K562 (cell line): ENCODE measurements around the gene C13orf46. TPM values are rescaled to one million over a fixed set of nuclear protein-coding genes. Genes with fewer than 3 reads are reported as not detected.

Source experiments
- ATAC-seq: fragments of 200-7000 bp; cut with Tn5 transposase; 3 replicates; pipeline ENCODE4 v1.9.1; 2020; ENCODE audit warnings: moderate library complexity
- BruUV-seq: library from RNA; stranded (reverse); fragments of 400-500 nt; replicated peaks from 2 replicates; lab custom pipeline; 2021; lab: Mats Ljungman, UMichigan
- CTCF ChIA-PET: fragments of 300-600 bp; formaldehyde crosslinking; extraction: SDS; loops from one replicate; lab custom pipeline; 2021; ENCODE audit warnings: low intra/inter-chr PET ratio; lab: Yijun Ruan, JAX
- POLR2A ChIA-PET: fragments of 300-600, 350-650 bp; sonication (Branson Sonifier 250); formaldehyde crosslinking; extraction: SDS; loops from one replicate; lab custom pipeline; 2021; ENCODE audit warnings: antibody characterized with exemption, inconsistent platforms; lab: Yijun Ruan, JAX
- DNase-seq, 4 experiments: peaks; one replicate each; pipeline versions ENCODE4 v3.0.0 to v3.0.0-alpha.2; 2011 to 2018; ENCODE audit warnings: low spot score in 3 of 4, mixed read lengths in 3 of 4; ENCODE audit errors: extremely low read depth in 1 of 4
- FAIRE-seq: peaks from 2 replicates; lab custom pipeline; 2011; peaks lifted over from hg19 to GRCh38; lab: Jason Lieb, UNC
- H2AFZ ChIP-seq: 2 replicates; pipeline ENCODE4 v1.6.0; 2011; ENCODE audit warnings: low read depth, low read length, control low read depth, inconsistent platforms
- H3K27ac ChIP-seq: fragments of 200-600 bp; 3 replicates; pipeline ENCODE4 v1.8.0; 2011; ENCODE audit warnings: low read depth, mild to moderate bottlenecking, control low read depth, inconsistent platforms, low read length, moderate library complexity, mixed read lengths; ENCODE audit errors: extremely low read depth
- H3K27me3 ChIP-seq, 2 experiments: fragments of 300-600 bp in 1 of 2; 2 replicates in 1 of 2; 3 replicates in 1 of 2; pipeline versions ENCODE4 v1.6.0 to v1.8.0; 2011; ENCODE audit warnings: inconsistent platforms in 2 of 2, low read length in 2 of 2, mild to moderate bottlenecking in 1 of 2, mixed read lengths in 1 of 2, moderate library complexity in 1 of 2; ENCODE audit not compliant: control insufficient read depth in 2 of 2, insufficient read depth in 2 of 2
- H3K36me3 ChIP-seq: fragments of 300-600 bp; 3 replicates; pipeline ENCODE4 v1.8.0; 2011; ENCODE audit warnings: mild to moderate bottlenecking, low read length, inconsistent platforms; ENCODE audit not compliant: control insufficient read depth, insufficient read depth
- H3K4me1 ChIP-seq, 2 experiments: fragments of 200-600 bp in 1 of 2; replicated peaks in 1 of 2; 2 replicates in 1 of 2; 3 replicates in 1 of 2; pipeline versions ENCODE4 v1.5.1 to v1.8.0; 2011; ENCODE audit warnings: inconsistent platforms in 2 of 2, low read length in 2 of 2, mild to moderate bottlenecking in 1 of 2, mixed read lengths in 1 of 2, moderate library complexity in 1 of 2; ENCODE audit not compliant: control insufficient read depth in 2 of 2, insufficient read depth in 2 of 2
- H3K4me2 ChIP-seq: 2 replicates; pipeline ENCODE4 v1.6.1; 2011; ENCODE audit warnings: low read length, control low read depth, inconsistent platforms, mixed read lengths; ENCODE audit not compliant: insufficient read depth
- H3K4me3 ChIP-seq: fragments of 200-600 bp; sonication (generic), shearing (Covaris generic); 2 replicates; pipeline ENCODE4 v1.5.1; 2016; ENCODE audit warnings: control low read depth, inconsistent platforms
- H3K79me2 ChIP-seq: fragments of 200-600 bp; 3 replicates; pipeline ENCODE4 v1.8.0; 2011; ENCODE audit warnings: low read length, inconsistent platforms; ENCODE audit not compliant: control insufficient read depth, insufficient read depth
- H3K9ac ChIP-seq, 2 experiments: 2 replicates each; pipeline versions ENCODE4 v1.6.0 to v1.6.1; 2011; ENCODE audit warnings: low read depth in 2 of 2, low read length in 2 of 2, control low read depth in 1 of 2, inconsistent platforms in 1 of 2, mild to moderate bottlenecking in 1 of 2, mixed read lengths in 1 of 2; ENCODE audit not compliant: insufficient read depth in 1 of 2
- H3K9me1 ChIP-seq: one replicate; pipeline ENCODE4 v1.6.0; 2011; ENCODE audit warnings: inconsistent platforms, mild to moderate bottlenecking, low read length, moderate library complexity; ENCODE audit not compliant: control insufficient read depth, insufficient read depth
- H3K9me3 ChIP-seq: replicated peaks from 2 replicates; pipeline ENCODE4 v1.5.1; 2011; ENCODE audit warnings: low read depth, low read length, inconsistent platforms; ENCODE audit not compliant: control insufficient read depth, insufficient read depth
- H4K20me1 ChIP-seq: replicated peaks from 2 replicates; pipeline ENCODE4 v1.6.1; 2011; ENCODE audit warnings: low read length, inconsistent platforms, mixed read lengths; ENCODE audit not compliant: control insufficient read depth, insufficient read depth
- CBX5 ChIP-seq: IDR thresholded peaks from 2 replicates; pipeline ENCODE4 v1.6.1; 2014; ENCODE audit warnings: low read depth, borderline replicate concordance
- GATA2 ChIP-seq: sonication (generic); formaldehyde crosslinking; IDR thresholded peaks from 2 replicates; pipeline ENCODE4 v1.4.0; 2020; ENCODE audit warnings: mild to moderate bottlenecking, missing genetic modification reagents
- HDAC2 ChIP-seq: fragments of 450-650 bp; IDR thresholded peaks from 2 replicates; pipeline ENCODE4 v1.6.1; 2016; ENCODE audit warnings: mild to moderate bottlenecking
- NRF1 ChIP-seq, 2 experiments: fragments of 450-650 bp; IDR thresholded peaks in 1 of 2; conservative IDR thresholded peaks in 1 of 2; 2 replicates each; pipeline ENCODE4 v1.6.1; 2014; ENCODE audit warnings: mild to moderate bottlenecking in 2 of 2
- OTX1 ChIP-seq: fragments of 450-650 bp; formaldehyde crosslinking; IDR thresholded peaks from 2 replicates; pipeline ENCODE4 v1.4.0; 2022; ENCODE audit warnings: mild to moderate bottlenecking
- SMARCA5 ChIP-seq: fragments of 450-650 bp; IDR thresholded peaks from 2 replicates; pipeline ENCODE4 v1.6.1; 2016
- USF2 ChIP-seq: sonication (generic); formaldehyde crosslinking; IDR thresholded peaks from 2 replicates; pipeline ENCODE4 v1.5.0; 2020; ENCODE audit warnings: missing genetic modification reagents
- ZNF696 ChIP-seq: fragments of 250-450 bp; sonication (Bioruptor Pico); conservative IDR thresholded peaks from 2 replicates; pipeline ENCODE4 v1.4.0; 2020; ENCODE audit warnings: mild to moderate bottlenecking, moderate library complexity
- WGBS: fragments of 100-300 bp; shearing (Covaris generic); methylation state at CpG from one replicate; pipeline ENCODE4 v1.1.6; 2016; ENCODE audit warnings: low coverage, mixed read lengths; ENCODE audit not compliant: insufficient coverage; ENCODE audit errors: missing lambda C conversion rate; 5-methylcytosine and 5-hydroxymethylcytosine counted together
- in situ Hi-C: fragments of 300-500 bp; cut with MboI; formaldehyde crosslinking; loops from 4 replicates; pipeline ENCODE4 v1.15.0; 2018; ENCODE audit warnings: inconsistent platforms, mixed read lengths
- intact Hi-C: fragments of 100-400 bp; cut with micrococcal nuclease; formaldehyde crosslinking; loops from 2 replicates; pipeline ENCODE4 v1.14.2; 2022
- polyA plus RNA-seq, 8 experiments: library from polyadenylated mRNA; depleted of rRNA in 4 of 8; stranded (reverse) in 5 of 8; unstranded in 3 of 8; fragments of >200 nt; fragmentation: Nextera tagmentation in 2 of 8; fragmentation: Illumina TruSeq in 1 of 8; extraction: Ambion mirVana in 2 of 8; extraction: Trizol in 1 of 8; gene quantifications; 2 replicates each; pipeline versions ENCODE4 v1.2.1 to v1.2.3, GENCODE V29; 2011 to 2014; ENCODE audit warnings: inconsistent platforms in 1 of 8, missing spikeins in 1 of 8
- total RNA-seq, 7 experiments: library from RNA; depleted of rRNA in 6 of 7; stranded (reverse); fragments of >200 nt in 6 of 7; fragmentation: Illumina TruSeq in 2 of 7; extraction: Trizol in 2 of 7; gene quantifications; 2 replicates each; pipeline versions ENCODE4 v1.2.1 to v1.2.3, GENCODE V29; 2011 to 2021; ENCODE audit warnings: low replicate concordance in 1 of 7

The C13orf46 gene
- total and polyA plus RNA-seq, 9 of the 15 experiments (the other 6 are each of a cell fraction or from before 2014, with no cell fraction given), result 0.04 to 0.24 (median 0.05) TPM; not detected in 4

- ATAC-seq (no peak), FAIRE-seq (no peak), DNase-seq (no peak)
- H3K36me3 ChIP-seq, result no peaks in the 10 kb centered on the region
- ChIA-PET CTCF (no interaction called here), POLR2A (interaction anchor here (1.0 kb wide), 2 partner anchors 11 to 13 kb away, joined by 3 to 5 read pairs; no protein-coding TSS in a partner anchor)
- no peak for TF ChIP-seq NRF1 (conservative IDR thresholded peaks at IDR 0.05 in 1 of 2, IDR thresholded peaks at IDR 0.05 in 1 of 2)
- TF ChIP-seq ZNF696 (CRISPR knock-in tag), result no peak
- TF ChIP-seq OTX1 (CRISPR knock-in tag), result no peak
- TF ChIP-seq HDAC2, result no peak
- TF ChIP-seq CBX5, result no peak
- no peak for TF ChIP-seq GATA2 (CRISPR knock-in tag)
- TF ChIP-seq SMARCA5, result no peak
- TF ChIP-seq USF2 (CRISPR knock-in tag), result no peak
- H3K9ac ChIP-seq, result no peak overlapping the region
- H3K9me1 ChIP-seq, result no peaks in the 10 kb centered on the region
- WGBS, result 3% methylated on average over 9 of the region's 12 CpGs
- intact Hi-C loops, result no loop called here
- no peaks in the 10 kb centered on the region for H3K79me2 ChIP-seq
- H3K4me2 ChIP-seq, result no peak overlapping the region
- no peak overlapping the region for H3K4me3 ChIP-seq
- H3K9me3 ChIP-seq, result no peaks in the 10 kb centered on the region
- in situ Hi-C loops, result no loop called here
- H3K4me1 ChIP-seq, result peaks cover 0 to 17% of the 10 kb centered on the region in 2 experiments; a peak in 2 of 5 replicates
- H4K20me1 ChIP-seq, result no peaks in the 10 kb centered on the region; the same call in 1 of the 2 replicates
- no peak overlapping the region for H3K27ac ChIP-seq
- no TSS peak for BruUV-seq
- H2AFZ ChIP-seq, result no peak overlapping the region
- peaks cover 43 to 79% of the 10 kb centered on the region in 2 experiments for H3K27me3 ChIP-seq
These were observed 36.8 kb downstream of the C13orf46 start for GRCh38 chr13:113937073-113937472.
